KG1 (cell line): ENCODE results near the gene ADK.
"Not testable (repeated sequence)": the region's sequence is repeated elsewhere in the genome, so short reads cannot be mapped to it uniquely, and the experiment has no call there.

ENCODE experiments used
- DNase-seq: peaks from one replicate; lab custom pipeline; 2025; lab: John Stamatoyannopoulos, UW

ADK gene

GRCh38 chr10:74491014-74491413 is 340.0 kb downstream of the ADK start:
- DNase-seq, result no peak

- DNase-seq, result not testable (repeated sequence)
Observed at GRCh38 chr10:74496276-74496675, 345.3 kb downstream of the ADK start.

GRCh38 chr10:74498664-74499063 is 347.6 kb downstream of the ADK start:
- DNase-seq, result not testable (repeated sequence)

GRCh38 chr10:74500026-74500704 is 349.1 kb downstream of the ADK start:
- no peak for DNase-seq

- no peak for DNase-seq
Observed at GRCh38 chr10:74500816-74501215, 349.8 kb downstream of the ADK start.

- DNase-seq, result no peak
Observed at GRCh38 chr10:74502963-74503608, 352.1 kb downstream of the ADK start.

GRCh38 chr10:74507951-74508350 is 356.9 kb downstream of the ADK start:
- DNase-seq, result no peak

- no peak for DNase-seq
Observed at GRCh38 chr10:74510594-74510993, 359.6 kb downstream of the ADK start.

- DNase-seq, result no peak
Observed at GRCh38 chr10:74511051-74511450, 360.0 kb downstream of the ADK start.

GRCh38 chr10:74514322-74514721 is 363.3 kb downstream of the ADK start:
- DNase-seq, result no peak

GRCh38 chr10:74518061-74518460 is 367.0 kb downstream of the ADK start:
- DNase-seq, result no peak

- DNase-seq, result no peak
Observed at GRCh38 chr10:74521526-74521925, 370.5 kb downstream of the ADK start.

- no peak for DNase-seq
Observed at GRCh38 chr10:74523199-74523598, 372.2 kb downstream of the ADK start.

- DNase-seq, result no peak
Observed at GRCh38 chr10:74525885-74526284, 374.9 kb downstream of the ADK start.

- DNase-seq, result not testable (repeated sequence)
Observed at GRCh38 chr10:74527611-74528010, 376.6 kb downstream of the ADK start.

- no peak for DNase-seq
Observed at GRCh38 chr10:74529205-74529604, 378.2 kb downstream of the ADK start.

GRCh38 chr10:74530981-74531380 is 380.0 kb downstream of the ADK start:
- no peak for DNase-seq

GRCh38 chr10:74539317-74539716 is 388.3 kb downstream of the ADK start:
- no peak for DNase-seq

GRCh38 chr10:74541375-74541774 is 390.4 kb downstream of the ADK start:
- no peak for DNase-seq

- DNase-seq, result no peak
Observed at GRCh38 chr10:74542077-74542476, 391.1 kb downstream of the ADK start.

GRCh38 chr10:74543276-74543675 is 392.3 kb downstream of the ADK start:
- DNase-seq, result no peak

- no peak for DNase-seq
Observed at GRCh38 chr10:74544106-74544505, 393.1 kb downstream of the ADK start.

GRCh38 chr10:74548676-74549075 is 397.7 kb downstream of the ADK start:
- no peak for DNase-seq
